DND-41 (cell line): ENCODE results near the gene HSPA1A.

Experiments used
- ATAC-seq: fragments of 200-7000 bp; cut with Tn5 transposase; 3 replicates; pipeline ENCODE4 v1.9.1; 2021; ENCODE audit warnings: low read depth; ENCODE audit not compliant: insufficient read depth
- DNase-seq: peaks from one replicate; pipeline ENCODE4 v3.0.0-alpha.2; 2020
- H2AFZ ChIP-seq: 2 replicates; pipeline ENCODE4 v1.6.0; 2012; ENCODE audit warnings: low read depth, low read length
- H3K27ac ChIP-seq: 2 replicates; pipeline ENCODE4 v1.5.1; 2012; ENCODE audit warnings: low read length, inconsistent platforms
- H3K27me3 ChIP-seq: fragments of 200-600 bp; sonication (generic); 2 replicates; pipeline ENCODE4 v1.6.0; 2012; ENCODE audit warnings: low read length, mild to moderate bottlenecking, inconsistent platforms; ENCODE audit not compliant: insufficient read depth, poor library complexity
- H3K36me3 ChIP-seq: 2 replicates; pipeline ENCODE4 v1.5.1; 2012; ENCODE audit warnings: low read length, inconsistent platforms; ENCODE audit not compliant: insufficient read depth
- H3K4me1 ChIP-seq: 2 replicates; pipeline ENCODE4 v1.5.1; 2012; ENCODE audit warnings: mild to moderate bottlenecking, low read length; ENCODE audit not compliant: insufficient read depth
- H3K4me2 ChIP-seq: 2 replicates; pipeline ENCODE4 v1.6.0; 2012; ENCODE audit warnings: mild to moderate bottlenecking, moderate library complexity, low read length, inconsistent platforms; ENCODE audit not compliant: insufficient read depth
- H3K4me3 ChIP-seq, 2 experiments: fragments of 200-600 bp in 1 of 2; shearing (Covaris generic) in 1 of 2; 2 replicates each; pipeline ENCODE4 v1.5.1; 2012 to 2016; ENCODE audit warnings: inconsistent platforms in 2 of 2, low read length in 2 of 2, mild to moderate bottlenecking in 2 of 2, low read depth in 1 of 2, moderate library complexity in 1 of 2
- H3K79me2 ChIP-seq: 2 replicates; pipeline ENCODE4 v1.6.0; 2012; ENCODE audit warnings: low read length, inconsistent platforms; ENCODE audit not compliant: insufficient read depth
- H3K9ac ChIP-seq: 2 replicates; pipeline ENCODE4 v1.6.0; 2012; ENCODE audit warnings: low read depth, mild to moderate bottlenecking, inconsistent platforms, low read length, moderate library complexity
- H3K9me3 ChIP-seq: 2 replicates; pipeline ENCODE4 v1.5.1; 2012; ENCODE audit warnings: low read length, moderate library complexity, mild to moderate bottlenecking, inconsistent platforms; ENCODE audit not compliant: insufficient read depth, severe bottlenecking
- H4K20me1 ChIP-seq: 2 replicates; pipeline ENCODE4 v1.6.0; 2012; ENCODE audit warnings: low read length; ENCODE audit not compliant: insufficient read depth
- CTCF ChIP-seq: IDR thresholded peaks from 2 replicates; pipeline ENCODE4 v1.5.1; 2012; ENCODE audit warnings: borderline replicate concordance, low read length, moderate library complexity, mild to moderate bottlenecking; ENCODE audit not compliant: poor library complexity, severe bottlenecking; ENCODE audit errors: extremely low read depth
- EZH2 ChIP-seq: IDR thresholded peaks from 3 replicates; pipeline ENCODE4 v1.6.1; 2012; ENCODE audit warnings: borderline replicate concordance, low read depth, mild to moderate bottlenecking, moderate library complexity, low read length, inconsistent platforms; ENCODE audit not compliant: severe bottlenecking

HSPA1A gene

GRCh38 chr6:31770860-31771259, 44.5 kb upstream of the HSPA1A start:
- Histone ChIP-seq H3K27ac (no peak overlapping the region), H3K27me3 (no peaks in the 10 kb centered on the region), H3K79me2 (no peaks in the 10 kb centered on the region), H3K4me3 (no peak overlapping the region), H3K9ac (no peak overlapping the region), H3K4me2 (no peak overlapping the region), H3K4me1 (peaks cover 16% of the 10 kb centered on the region), H4K20me1 (no peaks in the 10 kb centered on the region), H2AFZ (no peak overlapping the region), H3K36me3 (no peaks in the 10 kb centered on the region), H3K9me3 (no peaks in the 10 kb centered on the region)
- no peak for ATAC-seq
- no peak for DNase-seq
- no peak for TF ChIP-seq CTCF
- TF ChIP-seq EZH2: no peak

GRCh38 chr6:31771992-31772358, 43.4 kb upstream of the HSPA1A start:
- TF ChIP-seq CTCF (no peak), EZH2 (no peak)
- ATAC-seq: peak; percentile 20; the same call in 2 of the 3 replicates

GRCh38 chr6:31775184-31775583, 40.2 kb upstream of the HSPA1A start:
- Histone ChIP-seq H3K79me2 (no peaks in the 10 kb centered on the region), H3K9me3 (no peaks in the 10 kb centered on the region), H3K9ac (no peak overlapping the region), H3K27me3 (no peaks in the 10 kb centered on the region), H3K27ac (no peak overlapping the region), H4K20me1 (peaks cover 2% of the 10 kb centered on the region; the same call in 1 of the 2 replicates), H2AFZ (no peak overlapping the region), H3K4me1 (peaks cover 16% of the 10 kb centered on the region), H3K36me3 (peaks cover 28% of the 10 kb centered on the region), H3K4me3 (no peak overlapping the region), H3K4me2 (no peak overlapping the region)
- TF ChIP-seq EZH2: no peak
- no peak for ATAC-seq
- no peak for DNase-seq

More at GRCh38 chr6:31771992-31772358, 43.4 kb upstream of the HSPA1A start:
- Histone ChIP-seq H3K4me2 (no peak overlapping the region), H3K27ac (no peak overlapping the region), H3K9me3 (no peaks in the 10 kb centered on the region), H3K9ac (no peak overlapping the region), H4K20me1 (no peaks in the 10 kb centered on the region), H3K36me3 (no peaks in the 10 kb centered on the region), H3K27me3 (no peaks in the 10 kb centered on the region), H3K4me3 (no peak overlapping the region), H2AFZ (no peak overlapping the region), H3K79me2 (no peaks in the 10 kb centered on the region), H3K4me1 (peaks cover 16% of the 10 kb centered on the region)
- DNase-seq: no peak

- Histone ChIP-seq H3K4me2 (no peak overlapping the region), H2AFZ (no peak overlapping the region), H3K9me3 (no peaks in the 10 kb centered on the region), H3K36me3 (peaks cover 35% of the 10 kb centered on the region), H3K79me2 (no peaks in the 10 kb centered on the region), H3K27me3 (no peaks in the 10 kb centered on the region), H3K27ac (no peak overlapping the region), H3K4me3 (no peak overlapping the region), H3K9ac (no peak overlapping the region), H4K20me1 (peaks cover 5% of the 10 kb centered on the region; the same call in 1 of the 2 replicates), H3K4me1 (peaks cover 16% of the 10 kb centered on the region)
- ATAC-seq (0 out of 3 replicates have a peak, but pooled peaks have one; percentile 1), DNase-seq (no peak)
- TF ChIP-seq CTCF (no peak), EZH2 (no peak)
Observed at GRCh38 chr6:31775633-31776484, 39.5 kb upstream of the HSPA1A start.
